Subcutaneous abdominal adipose tissue (tissue), 5 donors: ENCODE measurements around the gene FBXL22.

Source experiments
- H3K27ac ChIP-seq: one replicate; pipeline ENCODE4 v1.7.0; 2013; ENCODE audit warnings: low read depth, mild to moderate bottlenecking, inconsistent platforms, low read length, moderate library complexity
- H3K27me3 ChIP-seq, 5 donors: one replicate each; pipeline ENCODE4 v1.7.0; 2013; ENCODE audit warnings: low read length in 5 of 5, inconsistent platforms in 1 of 5; ENCODE audit not compliant: control insufficient read depth in 5 of 5, insufficient read depth in 4 of 5
- H3K36me3 ChIP-seq, 5 donors: one replicate each; pipeline ENCODE4 v1.7.0; 2013; ENCODE audit warnings: low read length in 5 of 5; ENCODE audit not compliant: control insufficient read depth in 5 of 5, insufficient read depth in 5 of 5
- H3K4me1 ChIP-seq, 5 donors: one replicate each; pipeline ENCODE4 v1.7.0; 2013; ENCODE audit warnings: low read length in 5 of 5, mild to moderate bottlenecking in 3 of 5, moderate library complexity in 1 of 5; ENCODE audit not compliant: control insufficient read depth in 5 of 5, insufficient read depth in 5 of 5
- H3K4me3 ChIP-seq, 5 donors: one replicate each; pipeline ENCODE4 v1.7.0; 2013; ENCODE audit warnings: low read length in 5 of 5, low read depth in 1 of 5
- H3K9ac ChIP-seq, 5 donors: one replicate each; pipeline ENCODE4 v1.7.0; 2013; ENCODE audit warnings: low read length in 5 of 5, mild to moderate bottlenecking in 4 of 5, moderate library complexity in 3 of 5
- H3K9me3 ChIP-seq, 5 donors: one replicate each; pipeline ENCODE4 v1.7.0; 2013; ENCODE audit warnings: low read length in 5 of 5; ENCODE audit not compliant: control insufficient read depth in 5 of 5
- donor health status: healthy.
- donor health status: healthy.
- donor health status: healthy.
- donor health status: healthy.
- donor health status: healthy.

The FBXL22 gene

GRCh38 chr15:63628123-63628822 lies 31.1 kb downstream of the FBXL22 start:
- peaks cover 47 to 98% (median 87%) of the 10 kb centered on the region in 5 donors for H3K36me3 ChIP-seq
- no peaks in the 10 kb centered on the region for H3K27me3 ChIP-seq
- H3K9me3 ChIP-seq: no peaks in the 10 kb centered on the region
- no peak overlapping the region for H3K4me3 ChIP-seq
- H3K4me1 ChIP-seq: no peaks in the 10 kb centered on the region
- no peak overlapping the region for H3K9ac ChIP-seq
- H3K27ac ChIP-seq: no peak overlapping the region

- Histone ChIP-seq H3K27ac (no peak overlapping the region), H3K9me3 (no peaks in the 10 kb centered on the region), H3K4me3 (no peak overlapping the region), H3K27me3 (no peaks in the 10 kb centered on the region), H3K9ac (no peak overlapping the region), H3K4me1 (no peaks in the 10 kb centered on the region), H3K36me3 (peaks cover 39 to 95% (median 86%) of the 10 kb centered on the region in 5 donors)
Observed at GRCh38 chr15:63630036-63630751, 33.0 kb downstream of the FBXL22 start.

DNA sequence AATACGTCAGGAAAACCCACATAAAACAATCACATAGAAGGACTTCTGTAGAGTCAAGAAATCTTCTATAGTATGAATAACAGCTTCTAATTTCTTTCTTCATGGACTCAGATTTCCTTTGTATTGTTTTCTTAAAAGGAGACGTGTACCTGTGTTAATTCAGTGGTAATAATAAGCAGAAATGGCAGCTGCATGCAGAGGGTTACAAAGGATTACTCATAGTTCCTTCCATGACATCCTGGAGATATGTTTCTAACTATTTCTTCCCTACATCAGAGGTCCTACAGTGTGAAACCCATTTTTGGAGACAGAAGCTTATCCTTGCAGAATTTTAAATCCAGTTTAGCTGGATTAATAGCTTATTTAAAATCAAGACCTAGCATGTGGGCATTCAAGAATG lies 36.1 kb downstream of the FBXL22 start:
- Histone ChIP-seq H3K4me1 (no peaks in the 10 kb centered on the region), H3K27me3 (no peaks in the 10 kb centered on the region), H3K9me3 (no peaks in the 10 kb centered on the region), H3K36me3 (peaks cover 45 to 94% (median 85%) of the 10 kb centered on the region in 5 donors), H3K9ac (no peak overlapping the region), H3K27ac (no peak overlapping the region), H3K4me3 (no peak overlapping the region)

- Histone ChIP-seq H3K27ac (no peak overlapping the region), H3K4me1 (no peaks in the 10 kb centered on the region), H3K9me3 (no peaks in the 10 kb centered on the region), H3K4me3 (no peak overlapping the region), H3K27me3 (no peaks in the 10 kb centered on the region), H3K36me3 (peaks cover 53 to 94% (median 85%) of the 10 kb centered on the region in 5 donors), H3K9ac (no peak overlapping the region)
Observed at GRCh38 chr15:63634154-63634553, 37.0 kb downstream of the FBXL22 start.

DNA sequence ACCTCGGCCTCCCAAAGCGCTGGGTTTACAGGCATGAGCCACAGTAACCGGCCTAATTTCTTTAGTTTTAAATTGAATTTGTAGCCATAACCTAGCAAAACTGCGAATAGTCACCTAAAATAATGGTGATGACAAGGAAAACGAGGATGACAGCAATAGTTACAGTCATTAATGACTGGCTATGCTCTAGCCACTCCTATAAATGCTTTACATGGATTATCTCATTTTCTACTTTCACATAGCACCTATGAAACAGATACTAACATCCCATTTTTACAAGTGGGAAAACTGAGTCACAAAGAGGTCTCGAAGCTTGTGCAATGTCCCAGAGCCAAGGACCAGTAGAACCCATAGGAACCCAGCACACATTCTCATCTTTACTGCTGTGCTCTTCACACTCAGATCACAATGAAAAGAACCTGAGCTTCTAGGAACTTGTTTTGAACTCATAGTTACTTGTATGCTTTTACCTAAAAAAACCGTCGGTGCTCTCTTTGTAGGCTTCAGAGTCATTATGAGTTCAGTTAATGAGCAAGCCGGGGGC lies 39.4 kb downstream of the FBXL22 start:
- no peaks in the 10 kb centered on the region for H3K4me1 ChIP-seq
- no peaks in the 10 kb centered on the region for H3K9me3 ChIP-seq
- H3K27ac ChIP-seq: no peak overlapping the region
- H3K4me3 ChIP-seq: no peak overlapping the region
- no peaks in the 10 kb centered on the region for H3K27me3 ChIP-seq
- no peak overlapping the region for H3K9ac ChIP-seq
- peaks cover 68 to 96% (median 88%) of the 10 kb centered on the region in 5 donors for H3K36me3 ChIP-seq

GRCh38 chr15:63638839-63639238 lies 41.7 kb downstream of the FBXL22 start:
- peaks cover 67 to 94% (median 81%) of the 10 kb centered on the region in 5 donors for H3K36me3 ChIP-seq
- H3K9ac ChIP-seq: no peak overlapping the region
- no peaks in the 10 kb centered on the region for H3K27me3 ChIP-seq
- no peak overlapping the region for H3K4me3 ChIP-seq
- H3K4me1 ChIP-seq: no peaks in the 10 kb centered on the region
- H3K9me3 ChIP-seq: no peaks in the 10 kb centered on the region
- no peak overlapping the region for H3K27ac ChIP-seq

DNA sequence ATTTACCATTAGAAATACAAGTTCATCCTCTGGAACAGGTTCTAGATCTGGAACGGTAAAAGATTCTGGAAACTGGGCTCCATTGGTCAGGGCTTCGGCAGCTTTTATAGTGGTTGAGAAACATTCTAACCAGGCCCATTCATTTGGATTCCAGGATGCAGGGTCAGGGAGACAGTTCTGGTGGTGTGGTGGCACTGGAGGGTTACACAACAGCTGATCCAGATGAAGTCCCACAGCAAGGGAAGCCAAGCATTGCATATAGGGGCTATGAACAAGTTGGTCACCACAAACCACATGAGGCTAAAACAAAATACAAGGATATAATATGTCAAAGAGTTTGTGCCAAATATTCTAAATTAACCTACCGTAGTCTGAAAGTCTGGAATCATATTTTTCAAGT lies 43.0 kb downstream of the FBXL22 start:
- Histone ChIP-seq H3K4me1 (no peaks in the 10 kb centered on the region), H3K27me3 (no peaks in the 10 kb centered on the region), H3K9me3 (no peaks in the 10 kb centered on the region), H3K27ac (no peak overlapping the region), H3K36me3 (peaks cover 77 to 98% (median 86%) of the 10 kb centered on the region in 5 donors), H3K9ac (no peak overlapping the region), H3K4me3 (no peak overlapping the region)
